ENCODE results near the gene YDJC. TPM values are rescaled to one million over a fixed set of nuclear protein-coding genes. Genes with fewer than 3 reads are reported as not detected.

The YDJC gene
- total RNA-seq, 1 donor from 2014 or later, result 51.4 TPM

DNA sequence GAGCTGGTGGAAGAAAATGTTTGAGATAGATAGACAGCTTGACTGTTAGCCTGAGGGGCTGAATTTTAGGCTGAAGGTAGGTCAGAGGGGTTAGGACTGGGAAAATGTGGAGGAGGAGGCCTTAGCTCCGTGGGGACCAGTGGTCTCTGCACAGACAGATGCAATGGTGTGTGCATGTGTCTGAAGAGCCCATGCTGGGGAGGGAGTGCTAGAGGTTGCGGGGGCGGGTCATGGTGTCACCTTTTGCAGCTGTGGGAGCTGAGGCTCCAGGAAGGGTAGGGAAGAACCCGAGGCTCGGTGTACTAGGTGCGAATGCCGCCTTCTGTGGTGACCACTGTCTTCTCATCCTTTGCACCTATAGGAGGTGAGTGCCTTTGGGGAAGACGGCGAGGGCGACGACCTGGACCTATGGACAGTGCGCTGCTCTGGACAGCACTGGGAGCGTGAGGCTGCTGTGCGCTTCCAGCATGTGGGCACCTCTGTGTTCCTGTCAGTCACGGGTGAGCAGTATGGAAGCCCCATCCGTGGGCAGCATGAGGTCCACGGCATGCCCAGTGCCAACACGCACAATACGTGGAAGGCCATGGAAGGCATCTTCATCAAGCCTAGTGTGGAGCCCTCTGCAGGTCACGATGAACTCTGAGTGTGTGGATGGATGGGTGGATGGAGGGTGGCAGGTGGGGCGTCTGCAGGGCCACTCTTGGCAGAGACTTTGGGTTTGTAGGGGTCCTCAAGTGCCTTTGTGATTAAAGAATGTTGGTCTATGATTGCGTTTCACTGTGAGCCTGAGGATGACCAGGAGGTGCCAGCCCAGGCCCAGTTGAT is 13.9 kb upstream of the YDJC start:
- ATAC-seq (ENCODE audit: low read depth) (no peak), DNase-seq (no peak)
- H3K27me3 Mint-ChIP-seq, result no peaks in the 10 kb centered on the region
- TF ChIP-seq, protein P1, sequence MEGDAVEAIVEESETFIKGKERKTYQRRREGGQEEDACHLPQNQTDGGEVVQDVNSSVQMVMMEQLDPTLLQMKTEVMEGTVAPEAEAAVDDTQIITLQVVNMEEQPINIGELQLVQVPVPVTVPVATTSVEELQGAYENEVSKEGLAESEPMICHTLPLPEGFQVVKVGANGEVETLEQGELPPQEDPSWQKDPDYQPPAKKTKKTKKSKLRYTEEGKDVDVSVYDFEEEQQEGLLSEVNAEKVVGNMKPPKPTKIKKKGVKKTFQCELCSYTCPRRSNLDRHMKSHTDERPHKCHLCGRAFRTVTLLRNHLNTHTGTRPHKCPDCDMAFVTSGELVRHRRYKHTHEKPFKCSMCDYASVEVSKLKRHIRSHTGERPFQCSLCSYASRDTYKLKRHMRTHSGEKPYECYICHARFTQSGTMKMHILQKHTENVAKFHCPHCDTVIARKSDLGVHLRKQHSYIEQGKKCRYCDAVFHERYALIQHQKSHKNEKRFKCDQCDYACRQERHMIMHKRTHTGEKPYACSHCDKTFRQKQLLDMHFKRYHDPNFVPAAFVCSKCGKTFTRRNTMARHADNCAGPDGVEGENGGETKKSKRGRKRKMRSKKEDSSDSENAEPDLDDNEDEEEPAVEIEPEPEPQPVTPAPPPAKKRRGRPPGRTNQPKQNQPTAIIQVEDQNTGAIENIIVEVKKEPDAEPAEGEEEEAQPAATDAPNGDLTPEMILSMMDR (IDR thresholded peaks at IDR 0.05), result no peak
- H3K4me3 Mint-ChIP-seq, result peak overlapping the region; percentile 89
- ChIA-PET POLR2A (interaction anchor here (0.9 to 3.5 kb wide), 4 partner anchors 8 to 23 kb away, joined by 3 to 110 read pairs (median 22); partner anchors contain the start of genes CCDC116, PPIL2 and YDJC), CTCF (interaction anchor here (1.0 to 3.7 kb wide), 3 partner anchors 10 to 68 kb away, joined by 3 to 65 read pairs (median 3); partner anchors contain the start of genes CCDC116 and YDJC)
- intact Hi-C loops (cut with micrococcal nuclease), result loop anchor here (5.0 kb wide), 1 partner anchor 56 kb away; no protein-coding TSS in a partner anchor
- H3K27ac Mint-ChIP-seq, result peak overlapping the region; percentile 88
- H3K9me3 Mint-ChIP-seq, result no peaks in the 10 kb centered on the region
- peaks cover 27% of the 10 kb centered on the region for H3K4me1 Mint-ChIP-seq
- peaks cover 24% of the 10 kb centered on the region for H3K36me3 Mint-ChIP-seq (ENCODE audit: low read depth)

DNA sequence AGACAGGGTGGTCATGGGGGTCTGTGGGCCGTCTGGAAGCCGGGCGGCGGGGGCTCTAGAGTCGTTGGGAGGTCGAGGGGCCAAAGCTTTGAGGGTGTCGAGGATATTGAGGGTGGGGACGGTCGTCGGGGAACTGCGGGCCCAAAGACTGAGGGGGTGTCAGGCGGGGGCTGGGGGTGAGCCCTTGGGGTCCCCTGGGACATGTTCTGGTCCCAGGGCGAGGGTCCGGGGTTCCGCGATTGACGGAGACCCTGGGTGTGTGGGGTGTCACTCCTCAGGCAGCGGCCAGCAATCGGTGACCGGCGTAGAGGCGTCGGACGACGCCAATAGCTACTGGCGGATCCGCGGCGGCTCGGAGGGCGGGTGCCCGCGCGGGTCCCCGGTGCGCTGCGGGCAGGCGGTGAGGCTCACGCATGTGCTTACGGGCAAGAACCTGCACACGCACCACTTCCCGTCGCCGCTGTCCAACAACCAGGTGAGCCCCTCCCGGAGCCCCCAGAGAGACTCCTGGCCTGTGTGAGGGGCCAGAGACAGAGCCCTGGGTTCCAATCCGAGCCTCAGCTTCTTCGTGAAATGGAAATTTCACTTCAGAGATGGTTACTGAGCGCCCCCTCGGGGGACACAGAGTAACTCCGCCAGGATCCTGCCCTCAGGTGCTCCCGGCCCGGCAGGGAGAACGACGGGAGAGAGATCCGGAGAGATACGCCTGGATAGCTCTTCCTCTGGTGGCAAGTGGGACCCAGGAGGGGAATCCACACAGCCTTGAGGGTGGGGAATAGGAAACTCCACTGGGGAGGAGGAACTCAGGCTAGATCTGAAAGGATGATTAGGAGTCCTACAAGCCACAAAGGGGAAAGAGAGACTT is 13.0 kb upstream of the YDJC start:
- ChIA-PET POLR2A (interaction anchor here (0.6 to 3.5 kb wide), 12 partner anchors 9 to 661 kb away, joined by 3 to 110 read pairs (median 4); partner anchors contain the start of genes CCDC116, LZTR1, PPIL2 and UBE2L3), CTCF (interaction anchor here (1.0 to 3.7 kb wide), 6 partner anchors 9 to 311 kb away, joined by 3 to 65 read pairs (median 5); partner anchors contain the start of genes CCDC116 and YDJC)
- no peaks in the 10 kb centered on the region for H3K27me3 Mint-ChIP-seq
- peak overlapping the region; percentile 88 for H3K27ac Mint-ChIP-seq
- peak overlapping the region; percentile 89 for H3K4me3 Mint-ChIP-seq
- no peak for ATAC-seq (ENCODE audit: low read depth)
- TF ChIP-seq, protein P1 (IDR thresholded peaks at IDR 0.05), result no peak
- H3K4me1 Mint-ChIP-seq, result peaks cover 27% of the 10 kb centered on the region
- H3K9me3 Mint-ChIP-seq, result no peaks in the 10 kb centered on the region
- peak; percentile 49 for DNase-seq
- intact Hi-C loops (cut with micrococcal nuclease), result loop anchor here (1.0 to 5.0 kb wide), 3 partner anchors 9 to 56 kb away; partner anchors contain the start of gene YDJC
- H3K36me3 Mint-ChIP-seq (ENCODE audit: low read depth), result peaks cover 24% of the 10 kb centered on the region

DNA sequence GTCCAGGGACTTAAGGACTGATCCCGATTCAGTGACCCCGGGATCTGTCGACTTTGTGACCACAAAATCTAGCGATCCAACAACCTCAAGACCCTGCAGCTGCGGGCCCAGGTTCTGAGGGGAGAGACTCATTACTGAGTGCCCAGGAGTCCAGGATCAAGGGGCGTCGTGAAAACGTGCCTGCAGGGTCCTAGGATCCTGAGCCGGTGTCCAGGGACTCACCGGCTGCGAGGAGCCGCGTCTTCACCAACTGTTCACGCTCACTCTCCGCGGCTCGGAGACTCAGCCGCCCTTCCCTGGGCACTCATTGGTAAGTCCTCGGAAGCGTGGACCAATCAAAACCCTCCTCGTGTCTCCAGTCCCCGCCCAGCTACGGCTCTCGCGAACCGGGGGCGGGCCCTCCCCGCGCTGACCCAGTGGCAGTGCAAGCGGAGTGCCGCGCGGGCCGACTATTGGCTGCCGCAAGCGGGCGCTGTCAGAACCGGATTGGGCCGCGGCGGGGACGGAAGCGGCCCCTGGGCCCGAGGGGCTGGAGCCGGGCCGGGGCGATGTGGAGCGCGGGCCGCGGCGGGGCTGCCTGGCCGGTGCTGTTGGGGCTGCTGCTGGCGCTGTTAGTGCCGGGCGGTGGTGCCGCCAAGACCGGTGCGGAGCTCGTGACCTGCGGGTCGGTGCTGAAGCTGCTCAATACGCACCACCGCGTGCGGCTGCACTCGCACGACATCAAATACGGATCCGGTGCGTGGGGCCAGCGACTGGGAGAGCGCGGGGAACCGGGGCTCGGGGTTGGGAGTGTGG is 12.2 kb upstream of the YDJC start, which contains the start of gene SDF2L1:
TSS of gene SDF2L1 (plus strand) at position 514 of the 795 bp plus-strand sequence. CDS start at position 549, 35 bp downstream.
- TF ChIP-seq, protein P1 (IDR thresholded peaks at IDR 0.05), result no peak
- H3K4me3 Mint-ChIP-seq, result peak within 1 kb of the TSS; percentile 89
- peaks cover 24% of the 10 kb centered on the region for H3K36me3 Mint-ChIP-seq (ENCODE audit: low read depth)
- CTCF ChIA-PET, result interaction anchor here (1.2 to 3.7 kb wide), 5 partner anchors 10 to 312 kb away, joined by 3 to 65 read pairs (median 6); partner anchors contain the start of genes CCDC116 and YDJC
- intact Hi-C loops (cut with micrococcal nuclease), result loop anchor here (1.0 to 5.0 kb wide), 3 partner anchors 10 to 55 kb away; partner anchors contain the start of gene YDJC
- H3K4me1 Mint-ChIP-seq, result peaks cover 27% of the 10 kb centered on the region
- DNase-seq, result peak; percentile 95
- peak; percentile 95 for ATAC-seq (ENCODE audit: low read depth)
- H3K27me3 Mint-ChIP-seq, result no peaks in the 10 kb centered on the region
- H3K9me3 Mint-ChIP-seq, result no peaks in the 10 kb centered on the region
- POLR2A ChIA-PET, result interaction anchor here (0.6 to 3.5 kb wide), 10 partner anchors 10 to 660 kb away, joined by 3 to 110 read pairs (median 4); partner anchors contain the start of genes CCDC116, LZTR1, PPIL2 and UBE2L3
- H3K27ac Mint-ChIP-seq, result peak within 1 kb of the TSS; percentile 88

DNA sequence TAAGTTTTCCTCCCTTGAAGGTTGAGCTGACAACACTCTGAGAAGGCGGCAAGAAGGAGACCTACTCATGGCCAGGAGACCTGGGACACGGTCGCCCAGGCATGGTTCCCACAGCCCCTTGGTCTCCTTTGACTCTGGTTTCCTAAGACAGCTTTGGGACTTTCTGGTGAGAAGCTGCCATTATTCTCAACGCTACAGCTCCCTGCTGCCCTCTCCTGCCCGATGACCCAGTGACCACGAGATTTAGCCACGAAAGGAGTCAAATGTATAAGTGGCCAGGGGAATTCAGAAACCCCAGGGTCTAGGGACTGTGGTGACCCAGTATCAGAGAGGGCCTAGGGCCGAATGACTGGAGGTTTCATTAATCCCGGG is 11.6 kb upstream of the YDJC start:
- CTCF ChIA-PET, result interaction anchor here (1.7 to 3.7 kb wide), 3 partner anchors 11 to 312 kb away, joined by 4 to 65 read pairs (median 6); partner anchors contain the start of genes CCDC116 and YDJC
- DNase-seq (no peak), ATAC-seq (ENCODE audit: low read depth) (no peak)
- peaks cover 23% of the 10 kb centered on the region for H3K4me1 Mint-ChIP-seq
- peak overlapping the region; percentile 86 for H3K27ac Mint-ChIP-seq
- peaks cover 20% of the 10 kb centered on the region for H3K36me3 Mint-ChIP-seq (ENCODE audit: low read depth)
- peak overlapping the region; percentile 89 for H3K4me3 Mint-ChIP-seq
- no peaks in the 10 kb centered on the region for H3K9me3 Mint-ChIP-seq
- TF ChIP-seq, protein P1 (IDR thresholded peaks at IDR 0.05), result no peak
- H3K27me3 Mint-ChIP-seq, result no peaks in the 10 kb centered on the region
- POLR2A ChIA-PET, result interaction anchor here (1.3 to 3.5 kb wide), 7 partner anchors 10 to 659 kb away, joined by 3 to 110 read pairs (median 7); partner anchors contain the start of genes CCDC116, LZTR1, PPIL2 and UBE2L3
- intact Hi-C loops (cut with micrococcal nuclease), result loop anchor here (5.0 kb wide), 1 partner anchor 54 kb away; no protein-coding TSS in a partner anchor

Measured in activated B cell treated with CpG ODN at 0.5 μM for 24 hours (primary cell).